ENCODE results near the gene SLC35F3.
A peak's percentile ranks its signal among the peaks of the same experiment; 100 is the strongest.
"Not testable (repeated sequence)": the region's sequence is repeated elsewhere in the genome, so short reads cannot be mapped to it uniquely, and the experiment has no call there.

The SLC35F3 gene

DNA sequence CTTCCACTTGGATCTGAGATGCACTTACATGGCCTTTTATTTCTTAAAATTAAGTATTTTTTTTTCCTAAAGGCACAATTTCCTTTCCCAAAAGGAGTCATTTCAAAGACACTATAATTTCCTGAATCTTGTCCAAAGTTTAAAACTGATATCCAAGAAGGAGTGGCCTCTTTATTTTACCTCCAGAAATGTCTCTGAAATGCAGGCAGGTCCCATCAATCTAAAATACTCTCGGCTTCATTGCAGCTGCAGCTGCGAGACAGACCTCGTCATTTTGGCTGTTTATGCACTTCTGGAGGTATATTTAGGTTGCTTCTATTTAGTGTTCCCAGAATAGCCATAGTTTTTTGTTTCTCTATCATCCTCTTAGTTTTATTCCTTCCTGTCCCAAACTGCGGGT lies 296.1 kb downstream of the SLC35F3 start:
- no peak for DNase-seq

DNA sequence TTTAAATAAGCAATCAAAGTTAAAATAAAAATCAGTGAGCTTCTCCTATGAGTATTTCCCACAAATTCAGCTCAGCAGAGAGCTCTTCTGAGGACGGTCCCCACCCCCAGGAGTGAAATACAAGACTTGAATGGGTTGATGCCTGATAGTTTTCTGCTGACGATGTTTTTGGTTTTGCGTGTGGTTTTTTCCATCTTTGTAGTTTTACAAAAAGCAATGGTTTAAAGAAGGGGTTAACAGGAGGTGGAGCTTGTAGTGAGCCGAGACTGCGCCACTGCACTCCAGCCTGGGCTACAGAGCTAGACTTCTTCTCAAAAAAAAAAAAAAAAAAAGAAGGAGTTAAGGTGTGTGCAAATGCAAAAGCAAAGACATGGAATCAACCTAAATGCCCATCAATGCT lies 297.1 kb downstream of the SLC35F3 start:
- DNase-seq: no peak

DNA sequence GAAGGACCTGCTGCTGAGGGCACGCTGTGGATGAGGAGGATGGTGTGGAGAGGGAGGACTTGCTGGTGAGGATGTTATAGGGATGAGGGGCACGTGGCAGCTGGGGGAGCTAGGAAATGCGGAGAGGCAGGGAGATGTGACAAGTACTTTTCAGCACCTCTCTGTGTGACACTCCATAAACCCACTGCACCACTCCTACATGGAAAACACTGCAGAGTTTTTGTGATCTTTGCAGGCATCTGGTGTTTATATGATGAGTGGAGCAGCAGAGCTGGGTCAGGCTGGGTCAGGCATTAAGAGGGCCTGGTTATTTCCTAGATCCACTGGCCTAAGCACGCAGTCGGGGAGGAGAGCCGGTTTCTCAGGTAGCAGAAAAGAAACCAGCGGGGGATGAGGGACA lies 301.5 kb downstream of the SLC35F3 start:
- DNase-seq: no peak

DNA sequence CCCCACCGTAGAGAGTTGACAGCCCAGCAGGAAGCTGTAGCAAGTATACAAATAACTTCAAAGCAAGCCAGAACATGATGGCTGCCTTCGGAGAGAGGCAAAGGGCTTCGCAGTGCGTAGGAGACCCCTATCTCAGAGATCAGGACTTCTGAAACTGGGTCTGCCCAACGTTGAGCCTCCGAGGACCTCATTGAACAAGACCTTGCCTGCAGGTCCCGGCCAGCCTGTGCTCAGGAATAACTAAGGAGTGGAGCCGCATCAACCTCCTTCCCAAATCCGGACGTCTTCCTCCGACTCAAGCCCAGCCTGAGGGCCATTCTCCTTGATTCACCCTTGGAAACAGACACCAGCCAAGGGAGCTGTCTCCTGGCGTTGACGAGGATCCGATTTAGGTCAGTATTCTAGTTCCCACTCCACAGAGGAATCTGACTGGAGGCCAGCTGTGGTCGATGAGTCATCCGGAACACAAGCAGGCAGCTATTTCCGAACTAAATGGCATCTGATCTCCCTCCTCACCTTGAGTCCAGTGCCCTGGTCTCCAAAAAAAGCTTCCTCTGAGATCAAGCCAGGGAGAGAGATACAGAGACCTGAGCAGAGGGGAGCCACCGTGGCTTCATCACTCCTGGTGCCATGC lies 302.3 kb downstream of the SLC35F3 start:
- peak; percentile 39 for DNase-seq

DNA sequence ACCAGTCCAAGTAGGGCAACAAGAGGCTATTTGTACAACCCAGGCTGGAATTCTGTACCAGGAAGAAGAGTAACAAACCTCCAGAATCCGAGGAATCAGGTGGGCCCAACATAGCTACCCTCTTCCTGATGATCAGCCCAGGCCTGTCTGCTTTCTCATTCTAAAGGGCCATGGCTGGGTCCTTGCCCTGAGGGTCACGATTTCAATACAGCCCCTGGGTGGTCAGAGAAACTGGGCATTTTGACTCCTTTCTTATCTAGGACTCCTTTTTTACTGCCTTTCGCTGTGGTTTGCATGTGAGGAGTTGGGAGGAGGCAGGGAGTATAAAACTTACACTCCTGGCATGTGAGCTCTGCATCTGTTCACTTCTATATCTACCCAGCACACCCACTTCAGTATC lies 303.9 kb downstream of the SLC35F3 start:
- no peak for DNase-seq

DNA sequence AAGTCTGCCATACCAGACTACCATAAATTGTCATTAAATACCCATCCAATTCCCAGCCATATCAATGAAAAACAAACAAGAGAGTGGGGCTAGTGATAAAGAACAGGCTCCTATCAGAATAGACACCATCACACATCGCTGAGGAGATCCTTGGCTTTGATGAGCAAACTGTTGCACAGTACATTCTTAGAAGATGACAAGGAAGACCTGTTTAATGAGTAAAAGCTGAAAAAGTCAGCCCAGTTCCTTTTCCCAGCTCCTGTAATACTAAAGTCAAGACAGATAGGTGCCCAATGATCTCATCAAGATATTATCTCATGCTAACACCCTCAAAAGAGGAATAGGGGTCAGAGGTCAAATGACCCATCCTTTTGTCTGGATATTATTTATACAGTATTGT lies 304.3 kb downstream of the SLC35F3 start:
- DNase-seq: no peak

DNA sequence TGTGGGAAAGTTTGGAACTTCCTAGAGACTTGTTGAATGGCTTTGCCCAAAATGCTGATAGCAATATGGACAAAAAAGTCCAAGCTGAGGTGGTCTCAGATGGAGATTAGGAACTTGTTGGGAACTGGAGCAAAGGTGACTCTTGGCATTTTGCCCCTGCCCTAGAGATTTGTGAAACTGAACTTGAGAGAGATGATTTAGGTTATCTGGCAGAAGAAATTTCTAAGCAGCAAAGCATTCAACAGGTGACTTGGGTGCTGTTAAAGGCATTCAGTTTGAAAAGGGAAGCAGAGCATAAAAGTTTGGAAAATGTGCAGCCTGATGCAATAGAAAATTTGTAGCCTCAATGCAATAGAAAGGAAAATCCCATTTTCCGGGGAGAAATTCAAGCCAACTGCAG lies 306.0 kb downstream of the SLC35F3 start:
- not testable (repeated sequence) for DNase-seq

DNA sequence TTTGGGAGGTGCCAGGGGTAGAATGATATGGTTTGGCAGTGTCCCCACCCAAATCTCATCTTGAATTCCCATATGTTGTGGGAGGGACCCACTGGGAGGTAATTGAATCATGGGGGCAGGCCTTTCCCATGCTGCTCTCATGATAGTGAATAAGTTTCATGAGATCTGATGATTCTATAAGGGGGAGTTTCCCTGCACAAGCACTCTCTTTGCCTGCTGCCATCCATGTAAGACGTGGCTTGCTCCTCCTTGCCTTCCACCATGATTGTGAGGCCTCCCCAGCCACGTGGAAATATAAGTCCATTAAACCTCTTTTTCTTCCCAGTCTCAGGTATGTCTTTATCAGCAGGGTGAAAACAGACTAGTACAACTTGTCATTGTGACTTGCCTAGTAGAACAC lies 307.4 kb downstream of the SLC35F3 start:
- not testable (repeated sequence) for DNase-seq

DNA sequence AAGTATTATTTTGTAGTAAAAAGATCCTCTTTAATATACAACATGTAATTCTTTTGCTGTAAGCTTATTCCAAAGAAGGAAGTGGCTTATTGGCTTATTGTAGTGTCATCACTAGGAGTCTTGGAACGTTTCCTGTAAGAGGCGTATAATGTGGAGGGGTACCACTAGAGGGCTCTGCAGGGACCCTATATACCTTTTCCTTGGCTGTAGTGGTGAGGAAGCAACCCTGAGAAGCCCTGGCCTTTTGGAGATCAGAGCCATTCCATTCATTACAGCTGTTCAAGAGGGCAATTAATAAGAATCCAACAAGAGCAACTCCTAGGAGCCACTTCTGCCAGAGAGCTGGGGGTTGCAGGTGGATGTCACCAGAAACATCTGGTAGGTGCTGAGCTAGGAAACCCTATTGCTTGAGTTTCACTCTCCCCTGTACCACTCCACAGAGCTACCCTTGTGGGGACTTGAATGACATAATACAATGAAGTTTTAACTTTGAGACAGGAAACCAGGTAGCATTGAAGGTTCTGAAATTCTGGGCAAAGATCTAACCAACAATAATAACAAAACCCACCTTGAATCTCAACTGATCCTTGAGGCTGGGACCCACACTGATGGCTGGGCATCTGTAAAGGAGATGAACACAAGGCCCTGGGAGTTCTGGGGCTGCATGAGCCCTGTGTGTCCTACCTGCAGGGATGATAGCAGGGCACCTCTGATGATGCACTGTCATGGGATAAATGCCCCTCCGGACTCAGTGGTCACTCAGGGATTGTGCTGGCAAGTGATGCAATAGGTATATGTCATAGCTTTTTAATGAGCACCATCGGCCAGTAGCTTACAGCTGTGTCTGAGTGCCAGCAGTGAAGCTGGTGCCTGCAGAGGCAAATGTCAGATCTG lies 308.5 kb downstream of the SLC35F3 start:
- peak; percentile 9 for DNase-seq

DNA sequence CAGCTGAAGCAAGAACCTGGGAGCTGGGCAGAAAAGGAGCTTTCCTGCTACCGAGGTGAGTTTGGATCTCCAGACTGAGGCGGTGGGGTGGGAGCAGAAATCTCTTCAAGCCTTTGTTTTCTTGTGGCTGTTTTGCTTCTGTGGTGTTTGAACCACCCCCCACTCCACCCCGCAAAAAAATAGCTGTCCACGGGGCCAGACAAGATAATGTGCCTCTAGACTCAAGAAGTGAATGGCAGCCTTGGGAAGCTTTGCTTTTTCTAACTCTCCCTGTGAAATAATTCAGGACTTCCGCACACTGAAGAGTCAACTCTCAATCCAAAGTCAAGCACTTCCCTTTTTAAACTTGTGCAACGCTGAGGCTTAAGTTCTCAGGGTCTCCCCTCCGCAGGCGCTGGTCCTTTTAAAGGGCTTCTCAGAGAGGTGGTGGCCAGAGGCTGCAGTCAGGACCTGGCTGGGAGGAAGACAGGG lies 309.2 kb downstream of the SLC35F3 start:
- DNase-seq: no peak

DNA sequence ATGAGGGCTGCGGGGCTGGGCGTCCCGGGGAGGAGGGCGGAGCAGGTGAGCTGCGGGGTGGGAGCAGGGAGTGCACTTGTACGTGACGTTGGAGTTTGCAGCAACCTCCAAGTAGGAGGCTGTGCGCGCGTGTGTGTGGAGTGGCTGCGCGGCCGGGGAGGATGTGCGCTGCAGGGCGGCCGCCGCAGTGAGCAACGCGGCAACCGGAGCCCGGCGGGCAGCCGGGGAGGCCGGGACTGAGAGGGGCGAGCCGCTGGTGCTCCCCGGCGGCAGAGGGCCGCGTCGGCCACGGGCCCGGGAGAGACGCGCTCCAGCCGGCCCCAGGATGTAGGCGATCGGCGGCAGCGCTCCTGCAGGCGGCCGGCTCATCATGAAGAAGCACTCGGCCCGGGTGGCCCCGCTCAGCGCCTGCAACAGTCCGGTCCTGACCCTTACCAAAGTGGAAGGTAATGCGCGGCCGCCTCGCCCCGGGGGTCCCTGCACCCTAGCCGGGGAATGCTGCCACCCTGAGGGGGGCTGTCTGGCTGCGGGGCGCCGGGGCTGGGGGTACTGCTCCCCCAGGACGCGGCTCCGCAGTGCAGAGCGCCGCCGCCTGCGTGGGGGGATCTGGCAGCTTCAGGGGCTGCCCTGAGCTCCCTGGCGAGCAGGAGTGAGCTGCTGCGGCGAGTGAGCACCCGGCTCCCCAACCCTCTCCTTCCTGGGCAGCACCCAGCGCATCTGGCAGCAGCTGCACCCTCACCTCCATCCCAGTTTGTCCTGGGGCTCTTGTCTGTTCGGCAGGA lies 309.8 kb downstream of the SLC35F3 start:
- no peak for DNase-seq

DNA sequence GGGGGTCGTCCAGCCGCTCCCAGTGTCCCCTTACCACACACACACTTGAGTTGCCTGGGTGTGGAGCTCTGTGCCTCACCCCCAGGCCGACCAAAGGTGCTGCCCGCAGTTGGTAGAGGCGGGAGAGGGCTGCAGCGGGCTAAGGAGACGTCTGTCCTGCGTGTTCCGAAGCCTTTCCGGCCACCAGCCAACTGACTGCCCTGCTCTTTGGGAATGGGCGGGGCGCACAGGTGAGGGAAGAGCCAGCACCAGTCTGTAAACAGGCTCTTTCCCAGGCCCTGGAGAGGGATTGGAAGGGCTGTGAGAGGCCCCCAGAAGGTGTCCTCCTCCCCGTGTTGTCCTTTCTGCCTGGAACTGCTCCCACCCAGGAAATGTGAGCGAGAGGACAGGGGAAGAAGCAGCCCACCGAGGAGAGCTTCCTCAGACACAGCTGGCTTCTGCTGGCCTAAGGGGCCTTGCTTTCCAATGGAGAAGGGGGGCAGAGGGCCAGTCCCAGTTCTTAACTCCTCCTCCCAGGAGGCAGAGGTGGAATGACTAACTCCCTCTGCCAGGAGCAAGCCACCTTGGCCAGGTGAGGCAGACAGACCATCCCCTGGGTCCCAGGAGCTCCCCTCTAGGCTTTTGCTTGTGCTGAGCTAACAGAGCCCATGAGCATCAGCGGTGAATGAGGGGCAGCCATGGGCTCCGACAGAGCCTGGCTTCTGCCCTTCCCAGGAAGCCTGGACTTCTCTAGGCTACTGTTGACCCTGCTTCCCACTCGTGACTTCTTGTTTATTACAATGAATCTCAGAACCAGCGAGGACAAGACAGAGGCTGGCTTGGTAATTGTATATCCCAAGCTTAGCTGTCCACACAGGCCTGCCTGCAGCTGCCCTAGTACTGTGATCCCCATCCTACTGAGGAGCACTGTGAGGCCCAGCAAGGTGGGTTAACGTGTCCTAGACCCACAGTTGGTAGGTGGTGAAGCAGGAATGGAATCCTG lies 310.7 kb downstream of the SLC35F3 start:
- no peak for DNase-seq

DNA sequence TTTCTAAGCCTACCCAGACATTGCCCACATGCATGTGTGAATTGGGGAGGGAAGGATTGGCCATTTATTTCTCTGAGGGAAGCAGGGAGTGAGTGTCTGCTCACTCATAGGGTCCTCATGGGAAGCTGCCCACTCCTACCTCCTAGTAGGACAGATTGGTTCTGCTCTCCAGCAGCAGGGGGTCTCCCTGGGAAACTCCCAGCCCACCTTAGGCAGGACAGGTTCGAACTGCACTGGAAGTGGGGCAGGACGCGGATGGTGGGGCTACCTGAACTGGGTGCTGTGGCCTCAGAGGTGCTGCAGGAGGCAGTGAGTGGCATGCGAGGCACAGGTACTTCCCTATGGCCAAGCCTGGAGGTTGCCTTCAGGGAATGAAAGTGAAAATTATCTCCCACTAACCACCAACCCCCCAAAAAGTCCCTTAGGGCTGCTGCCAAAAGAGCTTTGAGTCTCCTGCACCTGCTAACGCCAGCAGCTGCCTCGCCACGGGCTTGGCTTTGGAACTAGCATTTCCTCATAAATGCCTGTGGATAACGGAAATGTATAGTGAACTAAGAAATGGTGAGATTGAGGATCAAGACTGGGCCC lies 311.7 kb downstream of the SLC35F3 start:
- no peak for DNase-seq

DNA sequence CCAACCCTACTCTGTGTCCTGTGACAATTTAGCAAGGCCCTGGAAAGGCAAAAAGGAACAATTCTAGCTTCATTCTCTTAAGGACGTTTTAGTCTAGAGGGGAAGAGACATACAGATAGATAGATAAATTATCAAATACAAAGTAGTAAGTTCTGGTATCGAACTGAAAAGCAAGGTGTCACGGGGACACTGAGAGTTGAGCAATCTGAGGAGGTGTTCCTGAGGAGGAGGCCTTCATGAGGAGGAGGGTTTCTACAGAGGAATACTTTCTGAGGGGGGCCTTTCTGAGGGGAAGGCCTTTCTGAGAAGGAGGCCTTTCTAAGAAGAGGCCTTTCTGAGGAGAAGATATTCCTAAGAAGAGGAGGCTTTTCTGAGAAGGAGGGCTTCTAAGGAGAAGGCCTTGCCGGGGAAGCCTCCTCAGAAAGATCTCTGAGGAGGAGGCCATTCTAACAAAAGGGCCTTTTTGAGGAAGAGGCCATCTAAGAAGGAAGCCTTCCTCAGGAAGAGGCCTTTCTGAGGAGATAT lies 312.9 kb downstream of the SLC35F3 start:
- DNase-seq: no peak

DNA sequence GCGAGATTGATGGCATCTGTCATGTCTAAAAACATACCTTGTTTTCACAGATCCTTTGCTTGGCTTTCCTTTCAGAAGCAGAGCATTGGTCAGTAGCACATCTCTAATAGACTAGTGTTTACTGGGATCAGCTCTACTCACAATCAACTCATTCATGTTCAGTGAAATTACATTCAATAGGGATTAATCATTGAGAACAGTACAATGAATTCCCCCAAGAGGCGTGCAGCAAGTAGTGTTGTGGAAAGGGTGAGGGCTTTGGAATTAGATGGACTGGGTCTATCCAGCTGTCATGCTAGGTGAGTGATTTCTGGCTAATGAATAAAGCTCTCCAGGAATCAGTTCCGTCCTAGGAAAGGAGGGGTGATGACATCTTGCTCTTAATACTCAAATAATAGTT lies 313.6 kb downstream of the SLC35F3 start:
- DNase-seq: no peak

DNA sequence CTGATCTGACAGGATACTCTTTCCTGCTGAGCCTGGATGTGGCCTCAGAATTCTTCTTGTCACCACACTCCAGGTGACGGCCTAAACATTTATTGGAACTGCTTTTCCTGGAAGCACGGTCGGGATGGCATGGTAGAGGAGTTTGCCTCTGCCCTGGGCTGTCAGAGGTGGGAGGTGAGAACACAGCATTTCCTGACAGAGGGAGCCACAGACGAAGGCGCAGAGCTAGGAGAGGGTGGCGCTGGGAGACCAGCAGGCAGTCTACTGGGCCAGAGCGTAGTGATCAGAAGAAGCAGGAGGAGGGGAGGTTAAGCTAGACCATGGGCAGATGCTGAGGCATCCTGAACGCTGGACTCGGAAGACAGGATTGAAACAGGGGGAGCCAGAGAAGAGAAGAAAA lies 315.2 kb downstream of the SLC35F3 start:
- DNase-seq: no peak

DNA sequence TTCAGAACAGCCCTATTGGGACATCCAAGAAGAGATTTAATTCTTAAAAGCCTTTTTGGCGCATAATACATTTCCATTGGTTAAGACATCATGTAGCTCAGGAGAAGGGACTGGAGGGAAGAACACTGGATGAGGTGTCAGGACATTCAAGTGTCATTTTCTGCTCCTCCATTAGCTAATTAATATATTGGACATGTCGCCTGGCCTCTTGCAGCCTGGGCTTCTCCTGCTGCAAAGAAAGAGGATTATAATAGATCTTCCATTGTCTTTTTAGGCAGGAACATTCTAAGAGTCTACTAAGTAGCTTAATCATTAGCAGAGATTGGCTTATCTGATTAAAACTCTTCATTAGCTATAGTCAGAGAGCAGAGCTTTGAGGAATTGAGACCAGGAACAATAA lies 317.1 kb downstream of the SLC35F3 start:
- no peak for DNase-seq

DNA sequence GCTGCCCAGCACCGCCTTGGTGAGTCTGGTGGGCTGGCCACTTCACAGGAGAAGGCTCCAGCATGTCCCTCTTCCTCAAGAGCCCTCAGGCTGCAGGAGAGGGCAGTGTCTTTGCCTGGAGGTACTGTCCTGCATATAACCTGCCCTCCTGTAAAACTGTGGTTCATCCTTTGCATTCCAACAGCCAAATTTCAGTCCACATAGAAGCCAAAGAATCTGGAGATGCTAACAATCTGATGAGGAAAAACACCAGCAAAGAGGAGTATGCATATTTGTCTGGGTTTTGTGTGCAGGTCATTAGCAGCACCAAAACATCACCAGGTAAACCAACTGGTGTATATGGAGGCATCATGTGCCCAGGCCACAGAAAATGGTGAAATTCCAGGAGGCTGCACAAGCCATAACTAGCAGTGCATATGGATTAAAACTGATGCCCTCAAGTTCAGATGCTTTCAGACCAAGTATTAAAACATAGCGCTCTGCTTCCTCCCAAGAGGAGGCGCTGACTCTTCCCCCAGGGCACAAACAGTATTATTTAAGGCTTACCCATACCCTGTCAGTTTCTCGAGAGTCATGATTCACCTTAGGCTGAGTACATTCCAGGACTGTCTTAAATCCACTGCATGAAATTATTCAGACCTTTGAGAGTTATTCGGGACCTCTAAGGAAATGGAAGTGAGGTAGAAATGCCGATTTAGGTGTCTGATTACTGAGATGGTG lies 318.2 kb downstream of the SLC35F3 start:
- no peak for DNase-seq

DNA sequence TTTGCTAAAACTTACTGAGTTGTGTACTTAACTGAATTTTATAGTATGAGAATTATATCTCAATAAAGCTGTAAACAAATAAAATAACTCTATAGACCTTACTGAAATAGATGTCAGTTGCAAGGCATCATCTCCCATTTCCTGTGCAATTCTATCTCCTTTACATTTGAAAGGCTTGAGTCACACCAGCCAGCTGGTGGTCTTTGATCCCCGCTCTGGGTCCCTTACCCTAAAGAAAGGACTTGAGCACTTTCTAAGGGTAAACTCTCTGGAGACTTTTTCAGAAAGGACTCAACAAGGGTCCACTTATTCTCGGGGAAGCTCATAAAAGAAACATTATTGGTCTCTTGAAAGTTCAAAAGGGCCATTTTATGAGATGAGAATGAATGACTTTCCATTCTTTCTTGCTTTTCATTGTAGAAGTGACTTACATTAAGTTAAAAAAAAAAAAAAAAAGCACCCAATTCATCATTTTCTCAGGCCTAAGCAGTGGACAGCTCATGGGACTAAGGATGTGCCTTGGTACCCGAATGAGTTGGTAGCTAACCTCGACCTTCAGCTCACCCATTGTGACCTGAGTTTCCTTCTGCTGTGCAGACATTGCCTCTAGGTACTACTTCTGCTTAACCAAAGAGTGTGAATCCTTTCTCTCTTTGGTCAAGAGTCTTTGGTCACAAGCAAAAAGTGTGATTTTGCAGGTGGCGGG lies 321.8 kb downstream of the SLC35F3 start:
- DNase-seq: no peak

DNA sequence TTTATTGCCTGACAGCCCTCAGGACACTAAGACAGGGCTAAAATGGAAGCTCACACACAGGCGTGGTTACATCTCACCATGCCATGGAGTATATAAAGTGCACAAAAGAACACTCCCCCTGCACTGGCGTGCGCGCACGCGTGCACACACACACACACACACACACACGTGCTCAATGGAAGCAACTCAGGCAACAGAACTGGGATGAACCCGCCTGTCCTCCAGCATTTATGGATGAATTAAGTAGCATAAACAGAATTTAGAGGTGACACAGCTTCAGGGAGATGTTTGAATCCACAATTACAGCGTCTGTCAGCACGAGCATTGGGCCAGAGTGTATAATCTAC lies 322.3 kb downstream of the SLC35F3 start:
- DNase-seq: no peak

All from fibroblast of skin of back (primary cell).